IMR-90 (cell line): ENCODE results near the gene CLCN4. TPM values are rescaled to one million over a fixed set of nuclear protein-coding genes. Genes with fewer than 3 reads are reported as not detected.

Source experiments
- ATAC-seq: fragments of 200-7000 bp; cut with Tn5 transposase; 2 replicates; pipeline ENCODE4 v1.9.1; 2020; ENCODE audit warnings: low read depth, mild to moderate bottlenecking, moderate library complexity
- BruUV-seq: library from RNA; stranded (reverse); fragments of 400-500 nt; replicated peaks from 2 replicates; lab custom pipeline; 2021; lab: Mats Ljungman, UMichigan
- CTCF ChIA-PET: fragments of 300-600 bp; formaldehyde crosslinking; extraction: SDS; loops from one replicate; lab custom pipeline; 2021; ENCODE audit warnings: antibody characterized with exemption; lab: Yijun Ruan, JAX
- POLR2A ChIA-PET: fragments of 300-600 bp; sonication (Branson Sonifier 250); formaldehyde crosslinking; loops from one replicate; lab custom pipeline; 2022; ENCODE audit warnings: antibody characterized with exemption; ENCODE audit not compliant: unreplicated experiment; lab: Charles Lee
- DNase-seq: peaks from one replicate; pipeline ENCODE4 v3.0.0; 2013
- H2AFZ ChIP-seq: replicated peaks from 2 replicates; pipeline ENCODE3; 2013; ENCODE audit warnings: low read length, mild to moderate bottlenecking; ENCODE audit not compliant: poor library complexity
- H2AK5ac ChIP-seq: 2 replicates; pipeline ENCODE4 v1.6.1; 2013; ENCODE audit warnings: low read depth, low read length, inconsistent platforms
- H2AK9ac ChIP-seq: replicated peaks from 2 replicates; pipeline ENCODE3; 2013; ENCODE audit warnings: mild to moderate bottlenecking, low read depth, low read length, moderate library complexity; ENCODE audit not compliant: poor library complexity
- H2BK120ac ChIP-seq: 2 replicates; pipeline ENCODE4 v1.6.1; 2013; ENCODE audit warnings: low read depth, low read length, inconsistent platforms
- H2BK15ac ChIP-seq: 3 replicates; pipeline ENCODE4 v1.6.1; 2013; ENCODE audit warnings: low read depth, low read length, inconsistent platforms
- H2BK20ac ChIP-seq: 2 replicates; pipeline ENCODE4 v1.6.1; 2013; ENCODE audit warnings: low read depth, mild to moderate bottlenecking, inconsistent platforms, low read length, moderate library complexity
- H2BK5ac ChIP-seq: 2 replicates; pipeline ENCODE4 v1.6.1; 2013; ENCODE audit warnings: mild to moderate bottlenecking, low read depth, low read length, inconsistent platforms; ENCODE audit not compliant: poor library complexity, severe bottlenecking
- H3K14ac ChIP-seq: replicated peaks from 2 replicates; pipeline ENCODE4 v1.6.1; 2013; ENCODE audit warnings: low read depth, low read length, inconsistent platforms
- H3K18ac ChIP-seq: 2 replicates; pipeline ENCODE4 v1.6.1; 2013; ENCODE audit warnings: low read depth, low read length, control low read depth
- H3K23ac ChIP-seq: 2 replicates; pipeline ENCODE4 v1.6.1; 2013; ENCODE audit warnings: low read depth, low read length, inconsistent platforms
- H3K27ac ChIP-seq: 2 replicates; pipeline ENCODE4 v1.5.1; 2013; ENCODE audit warnings: mild to moderate bottlenecking, control low read depth, low read length; ENCODE audit not compliant: insufficient read depth
- H3K27me3 ChIP-seq: 2 replicates; pipeline ENCODE4 v1.6.1; 2013; ENCODE audit warnings: low read length; ENCODE audit not compliant: control insufficient read depth, insufficient read depth
- H3K36me3 ChIP-seq: 2 replicates; pipeline ENCODE4 v1.6.1; 2013; ENCODE audit warnings: low read length, mixed read lengths; ENCODE audit not compliant: control insufficient read depth, insufficient read depth
- H3K4ac ChIP-seq: 2 replicates; pipeline ENCODE4 v1.6.1; 2013; ENCODE audit warnings: low read depth, low read length, inconsistent platforms
- H3K4me1 ChIP-seq: 2 replicates; pipeline ENCODE4 v1.6.1; 2013; ENCODE audit warnings: low read length, mixed read lengths; ENCODE audit not compliant: control insufficient read depth, insufficient read depth
- H3K4me2 ChIP-seq: 2 replicates; pipeline ENCODE4 v1.6.1; 2013; ENCODE audit warnings: low read depth, mild to moderate bottlenecking, control low read depth, low read length, moderate library complexity
- H3K4me3 ChIP-seq: 2 replicates; pipeline ENCODE4 v1.5.1; 2013; ENCODE audit warnings: low read depth, mild to moderate bottlenecking, control low read depth, low read length, moderate library complexity; ENCODE audit not compliant: insufficient read depth
- H3K56ac ChIP-seq: 2 replicates; pipeline ENCODE4 v1.6.1; 2013; ENCODE audit warnings: low read length, inconsistent platforms; ENCODE audit not compliant: insufficient read depth; ENCODE audit errors: extremely low read depth
- H3K79me1 ChIP-seq, 2 experiments: 2 replicates each; pipeline ENCODE4 v1.6.1; 2013; ENCODE audit warnings: low read length in 2 of 2, inconsistent platforms in 1 of 2, low read depth in 1 of 2
- H3K9ac ChIP-seq: 2 replicates; pipeline ENCODE4 v1.6.1; 2013; ENCODE audit warnings: low read depth, low read length, control low read depth
- H3K9me1 ChIP-seq: 2 replicates; pipeline ENCODE4 v1.6.1; 2013; ENCODE audit warnings: low read length, inconsistent platforms; ENCODE audit not compliant: insufficient read depth
- H3K9me3 ChIP-seq: 2 replicates; pipeline ENCODE4 v1.6.1; 2013; ENCODE audit warnings: low read length; ENCODE audit not compliant: control insufficient read depth, insufficient read depth
- H4K20me1 ChIP-seq: 2 replicates; pipeline ENCODE4 v1.6.1; 2013; ENCODE audit warnings: low read length, inconsistent platforms; ENCODE audit not compliant: insufficient read depth
- H4K5ac ChIP-seq: 2 replicates; pipeline ENCODE4 v1.6.1; 2013; ENCODE audit warnings: mild to moderate bottlenecking, low read depth, low read length, control low read depth
- H4K8ac ChIP-seq, 2 experiments: 2 replicates each; pipeline ENCODE4 v1.6.1; 2013; ENCODE audit warnings: low read depth in 2 of 2, low read length in 2 of 2, control low read depth in 1 of 2, inconsistent platforms in 1 of 2
- H4K91ac ChIP-seq: 2 replicates; pipeline ENCODE4 v1.6.1; 2013; ENCODE audit warnings: low read depth, low read length, inconsistent platforms; ENCODE audit not compliant: insufficient read depth
- CEBPB ChIP-seq: IDR thresholded peaks from 2 replicates; pipeline ENCODE4 v1.6.1; 2012; ENCODE audit warnings: low read depth, low read length, improper control_type of control experiment
- CHD1 ChIP-seq: IDR thresholded peaks from 2 replicates; pipeline ENCODE4 v1.6.1; 2012; ENCODE audit warnings: low read depth, low read length, improper control_type of control experiment
- FOS ChIP-seq: fragments of 150-350 bp; IDR thresholded peaks from 2 replicates; pipeline ENCODE4 v1.6.1; 2016; ENCODE audit warnings: low read depth, low read length
- MAZ ChIP-seq: IDR thresholded peaks from 2 replicates; pipeline ENCODE4 v1.6.1; 2012; ENCODE audit warnings: low read depth, mild to moderate bottlenecking, low read length, improper control_type of control experiment, moderate library complexity, borderline replicate concordance
- NFE2L2 ChIP-seq: fragments of 150-350 bp; IDR thresholded peaks from 2 replicates; pipeline ENCODE4 v1.6.1; 2016; ENCODE audit warnings: low read depth, mild to moderate bottlenecking, low read length
- POLR2A ChIP-seq: IDR thresholded peaks from 2 replicates; pipeline ENCODE4 v1.6.1; 2012; ENCODE audit warnings: mild to moderate bottlenecking, low read depth, low read length
- RAD21 ChIP-seq: IDR thresholded peaks from 2 replicates; pipeline ENCODE4 v1.6.1; 2012; ENCODE audit warnings: low read length, improper control_type of control experiment
- RCOR1 ChIP-seq: IDR thresholded peaks from 2 replicates; pipeline ENCODE4 v1.6.1; 2012; ENCODE audit warnings: mild to moderate bottlenecking, low read length, improper control_type of control experiment; ENCODE audit not compliant: insufficient replicate concordance
- RFX5 ChIP-seq: IDR thresholded peaks from 2 replicates; pipeline ENCODE4 v1.8.0; 2012; ENCODE audit warnings: low read depth, mild to moderate bottlenecking, low read length, moderate library complexity
- SMC3 ChIP-seq: fragments of 150-350 bp; IDR thresholded peaks from 2 replicates; pipeline ENCODE4 v1.6.1; 2016; ENCODE audit warnings: low read depth, mild to moderate bottlenecking, antibody characterized with exemption, low read length, moderate library complexity
- WGBS, 2 experiments: methylation state at CpG; one replicate each; pipeline versions ENCODE4 v1.1.5 to v1.1.7; 2013; ENCODE audit warnings: missing lambda C conversion rate in 2 of 2; ENCODE audit not compliant: insufficient read length in 1 of 2; ENCODE audit errors: extremely low coverage in 2 of 2; 5-methylcytosine and 5-hydroxymethylcytosine counted together
- dilution Hi-C: fragments of 300-500 bp; cut with HindIII; formaldehyde crosslinking; loops from one replicate; pipeline ENCODE4 v1.14.3; 2018; ENCODE audit warnings: low sequenced_read_pairs; ENCODE audit not compliant: unreplicated experiment
- in situ Hi-C: fragments of 300-500 bp; cut with MboI; formaldehyde crosslinking; loops from 3 replicates; pipeline ENCODE4 v1.14.3; 2019; ENCODE audit warnings: low sequenced_read_pairs, inconsistent platforms, mixed read lengths
- intact Hi-C: fragments of 100-400 bp; cut with micrococcal nuclease; formaldehyde crosslinking; loops from 2 replicates; pipeline ENCODE4 v1.10.0; 2022
- polyA plus RNA-seq, 3 experiments: library from polyadenylated mRNA; depleted of rRNA; stranded (reverse); fragments of >200 nt; gene quantifications; 2 replicates each; pipeline ENCODE4 v1.2.3, GENCODE V29; 2012; ENCODE audit warnings: low replicate concordance in 1 of 3
- total RNA-seq: library from RNA; depleted of rRNA; stranded (reverse); fragments of >200 nt; gene quantifications from 2 replicates; pipeline ENCODE4 v1.2.3, GENCODE V29; 2012
- TF ChIP-seq, protein P1 (sequence below): fragments of 150-350 bp; IDR thresholded peaks from 2 replicates; pipeline ENCODE4 v1.6.1; 2017; ENCODE audit warnings: mild to moderate bottlenecking, antibody characterized with exemption, low read length, low read depth
- TF ChIP-seq, protein P2 (sequence below): conservative IDR thresholded peaks from 2 replicates; pipeline ENCODE4 v1.5.1; 2012; ENCODE audit warnings: mild to moderate bottlenecking, low read depth, low read length, improper control_type of control experiment

The CLCN4 gene
- total and polyA plus RNA-seq, 2 of the 4 experiments (the other 2 are of a cell fraction) = 2.2 to 4.5 TPM

GRCh38 chrX:10119399-10119990 lies 37.3 kb upstream of the CLCN4 start (continued):
- TF ChIP-seq CEBPB = no peak
- no peak for TF ChIP-seq CHD1

- Histone ChIP-seq H3K9me1 (no peaks in the 10 kb centered on the region), H2BK15ac (no peak overlapping the region), H3K27me3 (no peaks in the 10 kb centered on the region), H2AK5ac (no peak overlapping the region), H4K8ac (no peak overlapping the region), H3K4me3 (no peak overlapping the region), H4K5ac (no peak overlapping the region), H2BK20ac (no peak overlapping the region), H3K4ac (no peak overlapping the region), H2BK120ac (no peak overlapping the region), H3K9me3 (no peaks in the 10 kb centered on the region; the same call in 1 of the 2 replicates), H2AK9ac (no peak overlapping the region), H3K27ac (no peak overlapping the region), H3K79me1 (peaks cover 0 to 20% of the 10 kb centered on the region in 2 experiments; a peak in 2 of 4 replicates), H3K56ac (no peak overlapping the region), H4K91ac (no peak overlapping the region), H2AFZ (no peak overlapping the region), H2BK5ac (no peak overlapping the region), H3K23ac (no peak overlapping the region), H3K18ac (no peak overlapping the region), H3K9ac (no peak overlapping the region), H3K4me2 (no peak overlapping the region), H3K36me3 (peaks cover 22% of the 10 kb centered on the region; the same call in 1 of the 2 replicates), H4K20me1 (no peaks in the 10 kb centered on the region; the same call in 1 of the 2 replicates), H3K4me1 (no peaks in the 10 kb centered on the region), H3K14ac (no peak overlapping the region)
- TF ChIP-seq CHD1 = no peak
- TF ChIP-seq NFE2L2 = no peak
- TF ChIP-seq RAD21 = no peak
- TF ChIP-seq, protein P1, sequence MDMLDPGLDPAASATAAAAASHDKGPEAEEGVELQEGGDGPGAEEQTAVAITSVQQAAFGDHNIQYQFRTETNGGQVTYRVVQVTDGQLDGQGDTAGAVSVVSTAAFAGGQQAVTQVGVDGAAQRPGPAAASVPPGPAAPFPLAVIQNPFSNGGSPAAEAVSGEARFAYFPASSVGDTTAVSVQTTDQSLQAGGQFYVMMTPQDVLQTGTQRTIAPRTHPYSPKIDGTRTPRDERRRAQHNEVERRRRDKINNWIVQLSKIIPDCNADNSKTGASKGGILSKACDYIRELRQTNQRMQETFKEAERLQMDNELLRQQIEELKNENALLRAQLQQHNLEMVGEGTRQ = no peak
- no peak for TF ChIP-seq MAZ
- no peak for TF ChIP-seq RFX5
- TF ChIP-seq, protein P2, sequence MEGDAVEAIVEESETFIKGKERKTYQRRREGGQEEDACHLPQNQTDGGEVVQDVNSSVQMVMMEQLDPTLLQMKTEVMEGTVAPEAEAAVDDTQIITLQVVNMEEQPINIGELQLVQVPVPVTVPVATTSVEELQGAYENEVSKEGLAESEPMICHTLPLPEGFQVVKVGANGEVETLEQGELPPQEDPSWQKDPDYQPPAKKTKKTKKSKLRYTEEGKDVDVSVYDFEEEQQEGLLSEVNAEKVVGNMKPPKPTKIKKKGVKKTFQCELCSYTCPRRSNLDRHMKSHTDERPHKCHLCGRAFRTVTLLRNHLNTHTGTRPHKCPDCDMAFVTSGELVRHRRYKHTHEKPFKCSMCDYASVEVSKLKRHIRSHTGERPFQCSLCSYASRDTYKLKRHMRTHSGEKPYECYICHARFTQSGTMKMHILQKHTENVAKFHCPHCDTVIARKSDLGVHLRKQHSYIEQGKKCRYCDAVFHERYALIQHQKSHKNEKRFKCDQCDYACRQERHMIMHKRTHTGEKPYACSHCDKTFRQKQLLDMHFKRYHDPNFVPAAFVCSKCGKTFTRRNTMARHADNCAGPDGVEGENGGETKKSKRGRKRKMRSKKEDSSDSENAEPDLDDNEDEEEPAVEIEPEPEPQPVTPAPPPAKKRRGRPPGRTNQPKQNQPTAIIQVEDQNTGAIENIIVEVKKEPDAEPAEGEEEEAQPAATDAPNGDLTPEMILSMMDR = no peak
- TF ChIP-seq SMC3 = no peak
- TF ChIP-seq POLR2A = no peak
- no peak for TF ChIP-seq RCOR1
- no peak for TF ChIP-seq FOS
- BruUV-seq = no TSS peak
- intact Hi-C loops = no loop called here
- ATAC-seq (no peak), DNase-seq (no peak)
- no CpG with 5 or more reads among the region's 8 CpGs for WGBS, 2 experiments
- dilution Hi-C loops = no loop called here
- ChIA-PET POLR2A (no interaction called here), CTCF (interaction anchor here (0.6 to 2.3 kb wide), 15 partner anchors 12 to 392 kb away, joined by 3 to 5 read pairs (median 3); no protein-coding TSS in a partner anchor)
- in situ Hi-C loops = loop anchor here (25.0 kb wide), 2 partner anchors 233 to 1308 kb away; partner anchors contain the start of gene FAM9A
These were observed 36.4 kb upstream of the CLCN4 start for GRCh38 chrX:10120331-10120730.
